Loucy (cell line): ENCODE measurements around the gene SETMAR.
A peak's percentile ranks its signal among the peaks of the same experiment; 100 is the strongest.

Source experiments
- H2AFZ ChIP-seq: fragments of 200-600 bp; sonication (generic); 2 replicates; pipeline ENCODE4 v1.6.0; 2016; ENCODE audit warnings: antibody characterized with exemption, mild to moderate bottlenecking, low read length, moderate library complexity
- H3F3A ChIP-seq: fragments of 200-600 bp; 2 replicates; pipeline ENCODE4 v1.6.0; 2016; ENCODE audit warnings: antibody characterized with exemption, low read depth, mild to moderate bottlenecking
- H3K27me3 ChIP-seq: fragments of 200-600 bp; sonication (generic); 2 replicates; pipeline ENCODE4 v1.6.1; 2014; ENCODE audit warnings: low read length, mild to moderate bottlenecking; ENCODE audit not compliant: insufficient read depth, poor library complexity, severe bottlenecking
- H3K36me3 ChIP-seq: fragments of 200-600 bp; sonication (generic); 2 replicates; pipeline ENCODE4 v1.6.1; 2016; ENCODE audit warnings: low read length; ENCODE audit not compliant: insufficient read depth
- H3K4me1 ChIP-seq: fragments of 200-600 bp; sonication (generic); 2 replicates; pipeline ENCODE4 v1.5.1; 2014; ENCODE audit warnings: low read length, mild to moderate bottlenecking; ENCODE audit not compliant: insufficient read depth, poor library complexity, severe bottlenecking
- H3K4me2 ChIP-seq: fragments of 200-600 bp; sonication (generic); 2 replicates; pipeline ENCODE4 v1.6.0; 2014; ENCODE audit warnings: antibody characterized with exemption, low read length, low read depth, mild to moderate bottlenecking; ENCODE audit not compliant: poor library complexity, severe bottlenecking
- H3K4me3 ChIP-seq: fragments of 200-600 bp; sonication (generic); 2 replicates; pipeline ENCODE4 v1.5.1; 2014; ENCODE audit warnings: low read length, mild to moderate bottlenecking, mixed read lengths; ENCODE audit not compliant: poor library complexity, severe bottlenecking
- H3K79me2 ChIP-seq: fragments of 200-600 bp; sonication (generic); 2 replicates; pipeline ENCODE4 v1.6.1; 2014; ENCODE audit warnings: low read length; ENCODE audit not compliant: insufficient read depth
- H3K9ac ChIP-seq: fragments of 200-600 bp; sonication (generic); 2 replicates; pipeline ENCODE4 v1.6.0; 2014; ENCODE audit warnings: mild to moderate bottlenecking, low read depth, low read length, moderate library complexity; ENCODE audit not compliant: poor library complexity, severe bottlenecking
- H3K9me2 ChIP-seq: fragments of 200-600 bp; sonication (generic); replicated peaks from 2 replicates; pipeline ENCODE4 v1.6.1; 2016; ENCODE audit warnings: low read depth, low read length, mixed read lengths
- H3K9me3 ChIP-seq: fragments of 200-600 bp; sonication (generic); 2 replicates; pipeline ENCODE4 v1.6.1; 2014; ENCODE audit warnings: mild to moderate bottlenecking, antibody characterized with exemption, low read length, low read depth; ENCODE audit not compliant: insufficient read depth
- H4K20me1 ChIP-seq: fragments of 200-600 bp; sonication (generic); 2 replicates; pipeline ENCODE4 v1.6.0; 2014; ENCODE audit warnings: antibody characterized with exemption, low read length, mild to moderate bottlenecking; ENCODE audit not compliant: insufficient read depth, poor library complexity, severe bottlenecking
- EZH2phosphoT487 ChIP-seq: fragments of 200-600 bp; IDR thresholded peaks from 2 replicates; pipeline ENCODE4 v1.6.1; 2018; ENCODE audit warnings: antibody characterized with exemption, mild to moderate bottlenecking, moderate library complexity, borderline replicate concordance
- TF ChIP-seq, protein P1 (sequence below): fragments of 200-600 bp; sonication (generic); conservative IDR thresholded peaks from 2 replicates; pipeline ENCODE4 v1.5.1; 2014; ENCODE audit warnings: mild to moderate bottlenecking, antibody characterized with exemption, low read length

SETMAR gene

DNA sequence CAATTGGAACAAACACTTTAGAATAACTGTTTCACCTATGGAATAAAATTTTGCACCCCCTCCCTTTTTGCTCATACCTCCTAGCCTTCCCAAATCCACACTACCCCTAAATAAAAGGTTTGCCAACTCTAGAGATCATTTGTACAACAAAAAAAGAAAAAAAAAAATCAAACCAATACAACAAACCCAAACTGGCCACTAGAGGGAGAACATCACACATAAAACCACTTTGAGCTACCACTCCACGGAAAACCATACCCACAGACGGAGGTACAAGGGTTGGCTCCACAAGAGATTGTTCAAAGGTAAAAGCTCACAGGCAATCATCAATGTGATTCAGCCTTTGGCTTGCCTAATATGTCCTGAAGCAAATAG, 47.6 kb downstream of the SETMAR start:
- H3K9me3 ChIP-seq, result no peaks in the 10 kb centered on the region
- peak overlapping the region; percentile 52 for H2AFZ ChIP-seq
- H3K4me2 ChIP-seq, result peak overlapping the region; percentile 75
- no peaks in the 10 kb centered on the region for H4K20me1 ChIP-seq
- no peaks in the 10 kb centered on the region for H3K36me3 ChIP-seq
- TF ChIP-seq, protein P1, sequence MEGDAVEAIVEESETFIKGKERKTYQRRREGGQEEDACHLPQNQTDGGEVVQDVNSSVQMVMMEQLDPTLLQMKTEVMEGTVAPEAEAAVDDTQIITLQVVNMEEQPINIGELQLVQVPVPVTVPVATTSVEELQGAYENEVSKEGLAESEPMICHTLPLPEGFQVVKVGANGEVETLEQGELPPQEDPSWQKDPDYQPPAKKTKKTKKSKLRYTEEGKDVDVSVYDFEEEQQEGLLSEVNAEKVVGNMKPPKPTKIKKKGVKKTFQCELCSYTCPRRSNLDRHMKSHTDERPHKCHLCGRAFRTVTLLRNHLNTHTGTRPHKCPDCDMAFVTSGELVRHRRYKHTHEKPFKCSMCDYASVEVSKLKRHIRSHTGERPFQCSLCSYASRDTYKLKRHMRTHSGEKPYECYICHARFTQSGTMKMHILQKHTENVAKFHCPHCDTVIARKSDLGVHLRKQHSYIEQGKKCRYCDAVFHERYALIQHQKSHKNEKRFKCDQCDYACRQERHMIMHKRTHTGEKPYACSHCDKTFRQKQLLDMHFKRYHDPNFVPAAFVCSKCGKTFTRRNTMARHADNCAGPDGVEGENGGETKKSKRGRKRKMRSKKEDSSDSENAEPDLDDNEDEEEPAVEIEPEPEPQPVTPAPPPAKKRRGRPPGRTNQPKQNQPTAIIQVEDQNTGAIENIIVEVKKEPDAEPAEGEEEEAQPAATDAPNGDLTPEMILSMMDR, result peak; percentile 91
- no peak for TF ChIP-seq EZH2phosphoT487
- no peaks in the 10 kb centered on the region for H3K9me2 ChIP-seq
- no peaks in the 10 kb centered on the region for H3K79me2 ChIP-seq
- H3K4me1 ChIP-seq, result peaks cover 28% of the 10 kb centered on the region
- no peaks in the 10 kb centered on the region for H3F3A ChIP-seq
- H3K27me3 ChIP-seq, result no peaks in the 10 kb centered on the region
- peak overlapping the region; percentile 33 for H3K9ac ChIP-seq
- H3K4me3 ChIP-seq, result peak overlapping the region; percentile 60

DNA sequence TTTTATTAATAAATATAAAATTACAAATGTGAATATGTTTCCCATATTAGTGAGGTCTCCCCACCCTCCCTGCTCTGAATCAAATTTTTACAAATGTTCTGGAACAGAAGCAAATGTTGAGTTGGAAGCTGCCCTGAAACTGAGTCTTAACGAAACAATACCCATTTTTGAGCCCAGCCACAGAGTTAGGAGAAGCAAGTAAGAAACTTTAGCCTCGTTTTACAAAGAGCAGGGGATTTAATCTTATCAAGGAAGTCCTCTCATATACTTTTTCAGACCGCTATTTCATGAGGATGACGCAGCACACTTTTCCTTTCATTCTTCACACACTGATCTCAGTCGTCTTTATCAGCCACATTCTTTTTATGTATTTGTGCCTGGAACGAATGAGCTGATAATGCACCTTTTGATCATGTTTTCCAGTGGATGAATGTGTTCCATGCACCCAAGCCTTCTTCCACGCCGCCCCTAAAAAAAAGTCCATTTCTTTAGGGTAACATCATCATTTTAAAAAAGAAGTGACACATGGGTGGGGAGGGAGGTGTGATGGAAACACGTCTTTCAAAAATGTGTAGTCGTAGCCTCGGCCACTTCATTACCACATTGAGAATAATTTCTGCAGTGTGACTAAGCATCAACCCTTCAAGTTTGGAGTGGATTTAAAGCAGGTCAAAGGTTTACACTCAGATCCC, 48.1 kb downstream of the SETMAR start:
- Histone ChIP-seq H3K79me2 (no peaks in the 10 kb centered on the region), H3K4me2 (peak overlapping the region; percentile 75), H3K9ac (peak overlapping the region; percentile 33), H3K9me2 (no peaks in the 10 kb centered on the region), H3K4me1 (peaks cover 28% of the 10 kb centered on the region), H3K27me3 (no peaks in the 10 kb centered on the region), H4K20me1 (no peaks in the 10 kb centered on the region), H3K4me3 (peak overlapping the region; percentile 60), H3K36me3 (no peaks in the 10 kb centered on the region), H2AFZ (peak overlapping the region; percentile 52), H3K9me3 (no peaks in the 10 kb centered on the region), H3F3A (no peaks in the 10 kb centered on the region)
- TF ChIP-seq EZH2phosphoT487, result no peak
- TF ChIP-seq, protein P1, result no peak; the same call in 1 of the 2 replicates

DNA sequence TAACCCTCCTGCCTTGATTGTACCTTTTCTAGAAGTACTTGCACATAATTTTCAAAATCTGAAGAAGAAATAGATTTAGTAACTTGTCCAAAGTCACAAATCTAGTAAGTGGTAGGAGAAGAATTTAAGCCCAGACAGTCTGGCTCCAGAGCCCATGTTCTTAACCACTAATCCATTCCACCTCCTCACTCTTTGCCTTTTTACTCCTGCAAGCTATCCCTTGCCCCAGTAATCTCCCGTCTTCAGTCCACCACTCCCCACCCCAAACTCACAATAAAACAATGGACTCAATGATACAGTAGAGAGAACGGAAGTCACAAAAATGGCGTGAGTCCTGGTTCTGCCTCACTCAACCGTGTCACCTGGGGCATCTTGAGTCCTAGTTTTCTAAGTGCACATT, 48.7 kb downstream of the SETMAR start:
- no peaks in the 10 kb centered on the region for H4K20me1 ChIP-seq
- no peaks in the 10 kb centered on the region for H3K9me2 ChIP-seq
- peak overlapping the region; percentile 33 for H3K9ac ChIP-seq
- H3K4me3 ChIP-seq, result no peak overlapping the region
- H3K4me1 ChIP-seq, result peaks cover 28% of the 10 kb centered on the region
- H2AFZ ChIP-seq, result peak overlapping the region; percentile 23; the same call in 1 of the 2 replicates
- peak overlapping the region; percentile 75 for H3K4me2 ChIP-seq
- H3K79me2 ChIP-seq, result no peaks in the 10 kb centered on the region
- no peaks in the 10 kb centered on the region for H3F3A ChIP-seq
- TF ChIP-seq EZH2phosphoT487, result no peak
- TF ChIP-seq, protein P1, result no peak
- no peaks in the 10 kb centered on the region for H3K36me3 ChIP-seq
- H3K9me3 ChIP-seq, result no peaks in the 10 kb centered on the region
- no peaks in the 10 kb centered on the region for H3K27me3 ChIP-seq
